GM19043 (cell line): ENCODE data around the gene ASCC3.
"Not testable (repeated sequence)": the region's sequence is repeated elsewhere in the genome, so short reads cannot be mapped to it uniquely, and the experiment has no call there.

Experiments
- ATAC-seq: cut with Tn5 transposase; IDR thresholded peaks from one replicate; pipeline ENCODE4 v1.9.1; 2021; ENCODE audit warnings: low read depth; ENCODE audit not compliant: unreplicated experiment

ASCC3 gene

GRCh38 chr6:100890646-100891045 is 9.5 kb upstream of the ASCC3 start:
- not testable (repeated sequence) for ATAC-seq

- ATAC-seq: no peak
Observed at GRCh38 chr6:100889351-100889750, 8.2 kb upstream of the ASCC3 start.

- no peak for ATAC-seq
Observed at GRCh38 chr6:100886076-100886475, 4.9 kb upstream of the ASCC3 start.

DNA sequence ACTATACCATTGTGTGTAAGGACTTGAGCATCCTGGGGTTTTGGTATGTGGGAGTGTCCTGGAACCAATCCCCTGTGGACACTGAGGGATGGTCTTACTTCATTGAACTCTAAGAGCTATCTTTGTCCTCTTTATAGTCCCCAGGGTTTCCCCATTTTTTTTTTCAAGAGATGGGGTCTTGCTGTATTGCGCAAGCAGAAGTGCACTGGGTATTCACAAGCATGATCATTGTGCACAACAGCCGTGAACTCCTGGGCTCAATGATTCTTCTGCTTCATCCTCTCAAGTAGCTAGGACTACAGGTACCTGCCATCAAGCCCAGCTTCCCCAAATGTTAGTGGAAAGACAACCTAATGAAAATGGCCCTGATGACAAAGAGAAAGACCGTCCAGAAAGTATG is 2.2 kb upstream of the ASCC3 start:
- no peak for ATAC-seq

GRCh38 chr6:100881707-100882040 is 545 bp upstream of the ASCC3 start:
- ATAC-seq: peak; percentile 10

- no peak for ATAC-seq
Observed at GRCh38 chr6:100880149-100880852, 828 bp downstream of the ASCC3 start.

DNA sequence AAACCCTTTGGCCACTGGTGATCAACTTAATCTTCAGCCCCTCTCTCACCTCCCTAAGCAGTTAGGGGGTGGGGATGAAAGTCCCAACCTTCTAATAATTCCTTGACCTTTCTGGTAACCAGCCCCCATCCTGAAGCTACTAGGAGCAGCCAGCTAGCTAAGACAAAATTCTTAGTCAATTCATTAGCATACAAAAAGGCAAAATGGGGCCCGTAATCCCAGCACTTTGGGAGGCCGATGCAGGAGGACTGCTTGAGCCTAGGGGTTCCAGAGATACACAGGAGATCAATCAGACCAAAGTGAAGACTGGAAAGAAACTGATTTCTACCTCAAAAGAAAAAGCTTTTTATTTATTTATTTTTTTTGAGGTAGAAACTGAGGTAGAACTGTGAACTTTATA is 1.8 kb downstream of the ASCC3 start:
- no peak for ATAC-seq

GRCh38 chr6:100877851-100878250 is 3.3 kb downstream of the ASCC3 start:
- ATAC-seq: no peak

GRCh38 chr6:100876251-100876650 is 4.9 kb downstream of the ASCC3 start:
- ATAC-seq: no peak

DNA sequence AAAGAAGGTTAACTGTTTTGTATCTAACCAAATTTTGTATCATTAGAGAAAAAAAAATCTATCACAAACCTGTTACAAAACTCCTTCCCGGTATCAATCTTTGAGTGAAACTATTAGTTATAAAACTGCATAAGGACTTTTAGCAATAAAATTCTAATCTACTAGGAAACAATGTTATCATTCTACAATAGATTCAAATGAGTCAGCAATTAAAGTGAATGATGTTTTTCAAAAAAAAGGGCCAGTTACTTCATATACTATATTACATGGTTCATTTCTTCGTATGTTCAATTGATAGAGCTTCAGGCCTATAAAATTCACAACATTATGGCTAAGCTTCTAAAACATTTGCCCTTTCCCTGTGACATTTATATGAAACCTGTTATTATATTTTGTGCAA is 15.6 kb downstream of the ASCC3 start:
- no peak for ATAC-seq

GRCh38 chr6:100862063-100862462 is 19.1 kb downstream of the ASCC3 start:
- ATAC-seq: no peak

DNA sequence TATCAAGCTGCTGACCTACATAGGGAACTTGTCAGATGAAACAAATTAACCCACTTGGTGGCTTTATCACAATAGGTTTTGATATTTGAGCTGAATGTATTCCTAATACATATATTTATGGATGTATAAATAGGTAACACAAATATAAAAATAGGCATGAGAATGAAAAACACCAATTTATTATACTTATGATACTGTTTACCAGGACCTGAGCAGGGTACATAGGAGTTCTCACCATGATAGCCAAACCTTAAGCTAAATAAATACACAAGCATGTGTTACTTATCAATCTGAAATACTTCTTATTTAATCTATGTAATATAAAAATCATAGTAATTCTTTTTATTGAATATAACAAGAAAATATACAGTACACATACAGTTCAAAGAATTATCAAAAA is 25.0 kb downstream of the ASCC3 start:
- ATAC-seq: no peak

GRCh38 chr6:100851819-100852218 is 29.3 kb downstream of the ASCC3 start:
- no peak for ATAC-seq

- no peak for ATAC-seq
Observed at GRCh38 chr6:100850174-100850573, 31.0 kb downstream of the ASCC3 start.

DNA sequence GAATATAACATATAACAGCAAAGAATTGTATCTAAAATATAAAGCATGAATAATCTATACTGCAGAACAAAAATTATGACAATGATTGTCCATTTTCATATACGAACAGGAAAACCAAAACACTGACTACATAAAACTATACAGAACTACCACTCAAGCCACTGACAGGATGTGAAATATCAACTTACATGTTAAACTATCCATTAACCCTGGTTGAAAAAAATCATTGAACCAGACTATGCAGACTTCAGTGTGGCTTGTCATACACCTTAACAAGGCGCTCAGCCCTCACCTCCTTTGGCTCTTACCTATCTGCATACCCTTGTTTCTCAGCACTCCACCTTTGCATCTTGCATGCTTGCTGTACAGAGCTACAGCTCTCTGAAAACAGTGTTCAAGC is 34.9 kb downstream of the ASCC3 start:
- ATAC-seq: peak; percentile 88

- no peak for ATAC-seq
Observed at GRCh38 chr6:100845676-100846075, 35.5 kb downstream of the ASCC3 start.

DNA sequence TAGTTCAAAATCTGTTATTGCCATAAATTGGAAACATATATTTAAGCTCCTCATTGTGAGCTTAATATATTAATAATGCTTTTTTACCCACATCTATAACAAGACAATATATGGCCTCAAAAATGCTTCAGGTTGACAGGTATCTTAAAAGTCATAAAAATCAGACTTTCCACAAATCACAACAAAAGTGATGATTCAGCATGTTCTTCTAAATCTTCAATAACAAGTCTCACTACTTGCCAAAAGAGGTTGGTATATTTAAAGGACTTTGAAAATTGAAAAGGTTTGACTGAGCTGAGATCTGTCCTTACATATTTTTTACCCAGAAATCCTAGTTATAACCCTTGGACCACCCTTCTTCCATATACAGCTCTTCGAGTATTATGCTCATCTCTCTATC is 41.7 kb downstream of the ASCC3 start:
- ATAC-seq: no peak

- no peak for ATAC-seq
Observed at GRCh38 chr6:100838011-100838410, 43.1 kb downstream of the ASCC3 start.

DNA sequence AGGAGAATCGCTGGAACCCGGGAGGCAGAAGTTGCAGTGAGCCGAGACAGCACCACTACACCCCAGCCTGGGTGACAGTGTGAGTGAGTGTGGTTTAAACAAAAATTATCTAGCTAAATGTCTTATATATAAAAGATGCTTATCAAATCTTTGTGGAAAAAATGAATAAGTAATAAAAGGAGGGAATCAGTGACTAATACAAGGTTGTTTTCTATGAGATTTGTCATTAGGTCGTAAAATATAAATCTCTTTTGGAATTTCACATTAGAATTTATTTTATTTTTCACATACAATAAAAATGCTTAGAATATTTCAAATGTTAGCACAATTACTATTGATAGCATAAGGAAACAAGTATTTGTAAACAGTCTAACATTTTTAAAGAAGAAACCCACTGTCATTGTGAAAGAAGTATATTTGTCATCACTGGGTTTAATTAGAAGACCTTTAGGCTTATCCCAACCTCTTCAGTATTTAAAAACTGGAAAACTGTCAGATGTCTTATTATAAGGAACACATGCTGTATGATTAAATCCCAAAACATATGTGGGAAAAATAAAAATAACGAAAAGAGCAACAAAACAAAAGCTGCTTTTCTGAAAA is 47.1 kb downstream of the ASCC3 start:
- no peak for ATAC-seq

- ATAC-seq: not testable (repeated sequence)
Observed at GRCh38 chr6:100829077-100829595, 52.0 kb downstream of the ASCC3 start.

DNA sequence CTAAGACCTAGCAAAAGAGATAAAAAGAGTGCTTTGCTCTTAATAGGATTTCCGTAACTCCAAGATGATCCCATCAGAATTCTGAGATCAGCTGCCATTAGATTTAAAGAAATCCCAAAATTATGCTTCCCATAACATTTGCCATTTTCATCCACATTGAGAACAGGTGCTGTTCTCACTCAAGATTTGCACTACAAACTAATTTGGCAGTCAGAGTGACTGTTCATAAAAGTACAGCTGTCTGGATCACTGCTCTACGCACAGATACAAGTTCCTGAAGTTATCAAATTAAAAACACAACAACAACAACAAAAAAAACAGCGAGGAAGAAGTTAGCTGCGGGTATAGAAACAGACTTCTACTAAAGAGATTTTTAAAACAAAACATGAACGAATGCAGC is 58.1 kb downstream of the ASCC3 start:
- ATAC-seq: no peak

- no peak for ATAC-seq
Observed at GRCh38 chr6:100818066-100818465, 63.1 kb downstream of the ASCC3 start.
